GM18858 (cell line): ENCODE results near the gene SPINT1.
"Not testable (repeated sequence)": the region's sequence is repeated elsewhere in the genome, so short reads cannot be mapped to it uniquely, and the experiment has no call there.

ENCODE experiments used
- ATAC-seq: cut with Tn5 transposase; IDR thresholded peaks from one replicate; pipeline ENCODE4 v1.9.1; 2021; ENCODE audit not compliant: unreplicated experiment

The SPINT1 gene

GRCh38 chr15:40857601-40858341 is 13.9 kb downstream of the SPINT1 start:
- ATAC-seq = no peak

- ATAC-seq = no peak
Measured at GRCh38 chr15:40858706-40859105, 14.9 kb downstream of the SPINT1 start.

- ATAC-seq = no peak
Measured at GRCh38 chr15:40859206-40859851, 15.5 kb downstream of the SPINT1 start.

GRCh38 chr15:40861147-40861546 is 17.3 kb downstream of the SPINT1 start:
- not testable (repeated sequence) for ATAC-seq

GRCh38 chr15:40863660-40864270 is 19.9 kb downstream of the SPINT1 start:
- ATAC-seq = no peak

GRCh38 chr15:40867199-40867598 is 23.4 kb downstream of the SPINT1 start:
- no peak for ATAC-seq

GRCh38 chr15:40869686-40870085 is 25.8 kb downstream of the SPINT1 start:
- ATAC-seq = no peak

GRCh38 chr15:40870716-40871115 is 26.9 kb downstream of the SPINT1 start:
- ATAC-seq = no peak

- ATAC-seq = no peak
Measured at GRCh38 chr15:40871749-40872617, 28.1 kb downstream of the SPINT1 start.

- no peak for ATAC-seq
Measured at GRCh38 chr15:40872791-40873693, 29.2 kb downstream of the SPINT1 start.

GRCh38 chr15:40873694-40874561 is 30.1 kb downstream of the SPINT1 start, which contains the start of gene RHOV:
Gene RHOV (minus strand): TSS chr15:40874234. CDS start chr15:40874139, 95 bp downstream.
- no peak for ATAC-seq

GRCh38 chr15:40875991-40876730 is 32.3 kb downstream of the SPINT1 start:
- ATAC-seq = no peak

- ATAC-seq = no peak
Measured at GRCh38 chr15:40877694-40878093, 33.8 kb downstream of the SPINT1 start.

GRCh38 chr15:40878785-40879184 is 34.9 kb downstream of the SPINT1 start:
- ATAC-seq = peak; percentile 71

GRCh38 chr15:40879609-40880008 is 35.8 kb downstream of the SPINT1 start:
- no peak for ATAC-seq

GRCh38 chr15:40881351-40881750 is 37.5 kb downstream of the SPINT1 start:
- no peak for ATAC-seq

GRCh38 chr15:40886586-40886985 is 42.7 kb downstream of the SPINT1 start:
- no peak for ATAC-seq

GRCh38 chr15:40889112-40889511 is 45.3 kb downstream of the SPINT1 start:
- no peak for ATAC-seq
